A673 (cell line): ENCODE measurements around the gene EIF2B5. TPM values are rescaled to one million over a fixed set of nuclear protein-coding genes. Genes with fewer than 3 reads are reported as not detected.
"Not testable (repeated sequence)": the region's sequence is repeated elsewhere in the genome, so short reads cannot be mapped to it uniquely, and the experiment has no call there.

Source experiments
- BruUV-seq: library from RNA; stranded (reverse); fragments of 400-500 nt; replicated peaks from 2 replicates; lab custom pipeline; 2021; lab: Mats Ljungman, UMichigan
- CTCF ChIA-PET: fragments of 300-600 bp; sonication (Branson Sonifier 250); formaldehyde crosslinking; loops from one replicate; lab custom pipeline; 2022; ENCODE audit warnings: antibody characterized with exemption; lab: Charles Lee
- POLR2A ChIA-PET: fragments of 300-600 bp; sonication (Branson Sonifier 250); formaldehyde crosslinking; loops from one replicate; lab custom pipeline; 2022; ENCODE audit warnings: antibody characterized with exemption; ENCODE audit not compliant: low non-redundant PET; lab: Charles Lee
- DNase-seq: peaks from one replicate; pipeline ENCODE4 v3.0.0-alpha.2; 2015; ENCODE audit warnings: low spot score
- H3K27ac ChIP-seq: fragments of 200-600 bp; sonication (generic); 2 replicates; pipeline ENCODE4 v1.5.1; 2016; ENCODE audit warnings: mixed run types, low read depth, mild to moderate bottlenecking, mixed read lengths, antibody characterized with exemption, low read length; ENCODE audit not compliant: poor library complexity, severe bottlenecking
- H3K27me3 ChIP-seq: fragments of 200-600 bp; sonication (generic); replicated peaks from 2 replicates; pipeline ENCODE4 v1.6.1; 2017; ENCODE audit warnings: mixed run types, low read depth, mild to moderate bottlenecking, mixed read lengths, antibody characterized with exemption, low read length; ENCODE audit not compliant: insufficient read depth, poor library complexity
- H3K36me3 ChIP-seq: fragments of 200-600 bp; sonication (generic); 2 replicates; pipeline ENCODE4 v1.6.1; 2016; ENCODE audit warnings: mixed run types, mild to moderate bottlenecking, mixed read lengths, antibody characterized with exemption, low read length; ENCODE audit not compliant: insufficient read depth, poor library complexity, severe bottlenecking
- H3K4me1 ChIP-seq: fragments of 200-600 bp; sonication (generic); 2 replicates; pipeline ENCODE4 v1.6.1; 2017; ENCODE audit warnings: mixed run types, mild to moderate bottlenecking, mixed read lengths, antibody characterized with exemption, low read length; ENCODE audit not compliant: insufficient read depth, poor library complexity, severe bottlenecking
- H3K4me3 ChIP-seq: fragments of 200-600 bp; sonication (generic); 2 replicates; pipeline ENCODE4 v1.5.1; 2016; ENCODE audit warnings: low read depth, mixed run types, mild to moderate bottlenecking, mixed read lengths, low read length; ENCODE audit not compliant: poor library complexity, severe bottlenecking
- H3K9me3 ChIP-seq: fragments of 200-600 bp; sonication (generic); 2 replicates; pipeline ENCODE4 v1.6.1; 2016; ENCODE audit warnings: mixed run types, low read depth, mild to moderate bottlenecking, mixed read lengths, antibody characterized with exemption, low read length; ENCODE audit not compliant: poor library complexity, severe bottlenecking
- EZH2 ChIP-seq: fragments of 200-600 bp; sonication (generic); IDR thresholded peaks from 2 replicates; pipeline ENCODE4 v1.6.1; 2017; ENCODE audit warnings: borderline replicate concordance, low read depth, mild to moderate bottlenecking, mixed read lengths, antibody characterized with exemption, low read length; ENCODE audit not compliant: poor library complexity, severe bottlenecking
- intact Hi-C: fragments of 100-400 bp; cut with micrococcal nuclease; formaldehyde crosslinking; loops from one replicate; pipeline ENCODE4 v1.10.0; 2022; ENCODE audit not compliant: unreplicated experiment
- total RNA-seq: library from RNA; stranded (reverse); gene quantifications from 2 replicates; pipeline ENCODE4 v1.2.3, GENCODE V29; 2021
- TF ChIP-seq, protein P1 (sequence below): fragments of 300-800, 200-600 bp; sonication (generic); conservative IDR thresholded peaks from 2 replicates; pipeline ENCODE4 v1.5.1; 2017; ENCODE audit warnings: low read depth, mild to moderate bottlenecking, antibody characterized with exemption, low read length, moderate library complexity, mixed read lengths

EIF2B5 gene
- total RNA-seq, 1 experiment from 2014 or later: 64.2 TPM

GRCh38 chr3:184110316-184110725 is 24.8 kb upstream of the EIF2B5 start:
- CTCF ChIA-PET: interaction anchor here (0.6 kb wide), 1 partner anchor 1181 kb away, joined by 7 read pairs; no protein-coding TSS in a partner anchor
- no peak overlapping the region for H3K27ac ChIP-seq
- H3K4me3 ChIP-seq: no peak overlapping the region
- intact Hi-C loops: no loop called here
- H3K9me3 ChIP-seq: no peaks in the 10 kb centered on the region
- TF ChIP-seq, protein P1, sequence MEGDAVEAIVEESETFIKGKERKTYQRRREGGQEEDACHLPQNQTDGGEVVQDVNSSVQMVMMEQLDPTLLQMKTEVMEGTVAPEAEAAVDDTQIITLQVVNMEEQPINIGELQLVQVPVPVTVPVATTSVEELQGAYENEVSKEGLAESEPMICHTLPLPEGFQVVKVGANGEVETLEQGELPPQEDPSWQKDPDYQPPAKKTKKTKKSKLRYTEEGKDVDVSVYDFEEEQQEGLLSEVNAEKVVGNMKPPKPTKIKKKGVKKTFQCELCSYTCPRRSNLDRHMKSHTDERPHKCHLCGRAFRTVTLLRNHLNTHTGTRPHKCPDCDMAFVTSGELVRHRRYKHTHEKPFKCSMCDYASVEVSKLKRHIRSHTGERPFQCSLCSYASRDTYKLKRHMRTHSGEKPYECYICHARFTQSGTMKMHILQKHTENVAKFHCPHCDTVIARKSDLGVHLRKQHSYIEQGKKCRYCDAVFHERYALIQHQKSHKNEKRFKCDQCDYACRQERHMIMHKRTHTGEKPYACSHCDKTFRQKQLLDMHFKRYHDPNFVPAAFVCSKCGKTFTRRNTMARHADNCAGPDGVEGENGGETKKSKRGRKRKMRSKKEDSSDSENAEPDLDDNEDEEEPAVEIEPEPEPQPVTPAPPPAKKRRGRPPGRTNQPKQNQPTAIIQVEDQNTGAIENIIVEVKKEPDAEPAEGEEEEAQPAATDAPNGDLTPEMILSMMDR: no peak
- TF ChIP-seq EZH2: no peak
- no TSS peak for BruUV-seq
- no peak for DNase-seq
- H3K4me1 ChIP-seq: no peaks in the 10 kb centered on the region
- H3K36me3 ChIP-seq: no peaks in the 10 kb centered on the region
- no peaks in the 10 kb centered on the region for H3K27me3 ChIP-seq
- POLR2A ChIA-PET: no interaction called here

- no peaks in the 10 kb centered on the region for H3K4me1 ChIP-seq
- intact Hi-C loops: no loop called here
- CTCF ChIA-PET: interaction anchor here (0.6 kb wide), 1 partner anchor 1357 kb away, joined by 3 read pairs; no protein-coding TSS in a partner anchor
- peaks cover 6% of the 10 kb centered on the region for H3K27me3 ChIP-seq
- DNase-seq: no peak
- no peaks in the 10 kb centered on the region for H3K36me3 ChIP-seq
- no peak overlapping the region for H3K27ac ChIP-seq
- H3K4me3 ChIP-seq: no peak overlapping the region
- POLR2A ChIA-PET: no interaction called here
- BruUV-seq: no TSS peak
- H3K9me3 ChIP-seq: no peaks in the 10 kb centered on the region
- TF ChIP-seq EZH2: no peak
- TF ChIP-seq, protein P1: no peak
Measured at GRCh38 chr3:184116017-184116416, 19.1 kb upstream of the EIF2B5 start.

DNA sequence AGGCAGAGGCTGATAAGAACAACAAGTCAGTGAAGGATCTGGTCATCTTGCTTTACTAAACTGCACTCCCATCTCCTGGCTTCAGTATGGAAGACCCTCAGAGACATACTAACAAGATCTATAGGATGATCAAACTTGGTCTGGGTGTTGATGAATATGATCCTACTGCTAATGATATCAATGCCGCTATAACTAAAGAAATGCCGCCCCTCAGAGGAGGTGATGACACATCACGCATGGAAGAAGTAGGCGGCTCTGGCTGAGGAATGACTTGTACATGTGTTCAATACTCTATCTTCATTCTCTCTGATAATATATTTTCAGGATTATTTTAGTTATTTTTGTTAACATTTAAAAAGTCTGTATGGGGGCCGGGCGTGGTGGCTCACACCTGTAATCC is 17.5 kb upstream of the EIF2B5 start:
- peaks cover 6% of the 10 kb centered on the region for H3K27me3 ChIP-seq
- H3K4me1 ChIP-seq: no peaks in the 10 kb centered on the region
- intact Hi-C loops: loop anchor here (1.0 kb wide), 1 partner anchor 222 kb away; no protein-coding TSS in a partner anchor
- BruUV-seq: no TSS peak
- H3K9me3 ChIP-seq: no peaks in the 10 kb centered on the region
- no peak for TF ChIP-seq EZH2
- TF ChIP-seq, protein P1: peak; percentile 53
- H3K36me3 ChIP-seq: no peaks in the 10 kb centered on the region
- no peak overlapping the region for H3K27ac ChIP-seq
- CTCF ChIA-PET: no interaction called here
- DNase-seq: peak; percentile 65
- POLR2A ChIA-PET: no interaction called here
- no peak overlapping the region for H3K4me3 ChIP-seq

DNA sequence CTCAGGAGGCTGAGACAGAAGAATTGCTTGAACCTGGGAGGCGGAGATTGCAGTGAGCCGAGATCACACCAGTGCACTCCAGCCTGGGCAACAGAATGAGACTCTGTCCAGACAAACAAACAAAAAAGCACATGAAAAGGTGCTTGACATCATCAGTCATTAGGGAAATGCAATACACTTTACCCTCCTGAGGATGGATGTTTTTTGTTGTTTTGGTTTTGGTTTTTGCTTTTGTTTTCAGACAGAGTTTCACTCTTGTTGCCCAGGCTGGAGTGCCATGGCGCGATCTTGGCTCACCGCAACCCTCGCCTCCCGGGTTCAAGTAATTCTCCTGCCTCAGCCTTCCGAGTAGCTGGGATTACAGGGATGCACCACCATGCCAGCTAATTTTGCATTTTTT is 14.1 kb upstream of the EIF2B5 start:
- H3K4me3 ChIP-seq, DNase-seq, H3K9me3 ChIP-seq, H3K4me1 ChIP-seq, H3K27me3 ChIP-seq, intact Hi-C loops, H3K27ac ChIP-seq, H3K36me3 ChIP-seq, BruUV-seq, POLR2A ChIA-PET: not testable (repeated sequence)
- CTCF ChIA-PET: interaction anchor here (0.6 kb wide), 1 partner anchor 224 kb away, joined by 4 read pairs; no protein-coding TSS in a partner anchor
